Lung (tissue), 12 donors: ENCODE results near the gene MIOX. TPM values are rescaled to one million over a fixed set of nuclear protein-coding genes. Genes with fewer than 3 reads are reported as not detected.

Experiments used
- ATAC-seq: fragments of 200-7000 bp; cut with Tn5 transposase; one replicate; pipeline ENCODE4 v1.9.1; 2020; ENCODE audit warnings: moderate number of reproducible peaks; ENCODE audit not compliant: insufficient read depth, low FRiP score
- DNase-seq, 3 donors: peaks; one replicate each; pipeline ENCODE4 v3.0.0-alpha.2; 2013 to 2017
- H3K27ac ChIP-seq, 2 donors: one replicate each; pipeline ENCODE4 v1.5.1; 2013; ENCODE audit warnings: mild to moderate bottlenecking in 2 of 2, moderate library complexity in 2 of 2, control low read depth in 1 of 2, inconsistent platforms in 1 of 2, low read depth in 1 of 2, low read length in 1 of 2
- H3K27me3 ChIP-seq, 3 donors: one replicate each; pipeline ENCODE4 v1.5.1; 2013; ENCODE audit warnings: low read length in 2 of 3; ENCODE audit not compliant: control insufficient read depth in 3 of 3, insufficient read depth in 3 of 3
- H3K36me3 ChIP-seq, 4 donors: one replicate each; pipeline ENCODE4 v1.5.1; 2013; ENCODE audit warnings: low read length in 4 of 4, mild to moderate bottlenecking in 1 of 4, moderate library complexity in 1 of 4; ENCODE audit not compliant: control insufficient read depth in 4 of 4, insufficient read depth in 4 of 4
- H3K4me1 ChIP-seq, 5 donors: one replicate each; pipeline ENCODE4 v1.5.1; 2013; ENCODE audit warnings: low read length in 5 of 5, mild to moderate bottlenecking in 2 of 5, moderate library complexity in 1 of 5; ENCODE audit not compliant: control insufficient read depth in 5 of 5, insufficient read depth in 5 of 5
- H3K4me3 ChIP-seq: one replicate; pipeline ENCODE4 v1.5.1; 2013; ENCODE audit warnings: mild to moderate bottlenecking, control low read depth, moderate library complexity
- H3K9ac ChIP-seq, 2 donors: one replicate each; pipeline ENCODE4 v1.5.1; 2013; ENCODE audit warnings: low read length in 2 of 2, control low read depth in 1 of 2; ENCODE audit not compliant: insufficient read depth in 1 of 2
- H3K9me3 ChIP-seq, 4 donors: one replicate each; pipeline ENCODE4 v1.5.1; 2013; ENCODE audit warnings: low read length in 3 of 4, mild to moderate bottlenecking in 1 of 4, moderate library complexity in 1 of 4; ENCODE audit not compliant: control insufficient read depth in 4 of 4, insufficient read depth in 3 of 4
- CTCF ChIP-seq: IDR thresholded peaks from 2 replicates; pipeline ENCODE4 v1.5.1; 2012; ENCODE audit warnings: mild to moderate bottlenecking; ENCODE audit errors: control extremely low read depth, extremely low read depth
- WGBS, 2 donors: extraction: QIAGEN DNeasy Blood & Tissue Kit; methylation state at CpG; one replicate each; pipeline ENCODE4 v1.1.7; 2013; 5-methylcytosine and 5-hydroxymethylcytosine counted together
- polyA plus RNA-seq, 2 donors: library from polyadenylated mRNA; stranded (reverse); fragments of 200-250 nt; gene quantifications; one replicate each; pipeline ENCODE4 v1.2.1, GENCODE V29; 2013
- total RNA-seq, 2 donors: library from RNA; depleted of rRNA in 1 of 2; stranded (reverse); fragments of >200 nt in 1 of 2; gene quantifications; one replicate each; pipeline ENCODE4 v1.2.1, GENCODE V29; 2014 to 2021
- donor health status: control.
- donor health status: control.
- donor health status: Bipolar disorder and iron deficiency.
- donor health status: healthy.
- donor health status: DM: yes; HTN: yes; CAD: no.

The MIOX gene
- total and polyA plus RNA-seq, 4 donors = 0.08 TPM; not detected in 3

GRCh38 chr22:50474710-50475651 lies 11.7 kb upstream of the MIOX start, which contains the start of gene SBF1:
Gene SBF1 (minus strand): TSS chr22:50475035. CDS start chr22:50474840, 195 bp downstream.
- peaks cover 8 to 34% (median 10%) of the 10 kb centered on the region in 5 donors for H3K4me1 ChIP-seq
- H3K27ac ChIP-seq = peak within 1 kb of the TSS; percentile 37 to 63
- peak; percentile 92 to 95 (median 93) for DNase-seq

GRCh38 chr22:50475652-50476002 lies 11.0 kb upstream of the MIOX start:
- Histone ChIP-seq H3K27me3 (peaks cover 0 to 16% (median 13%) of the 10 kb centered on the region in 3 donors), H3K4me1 (peaks cover 8 to 27% (median 10%) of the 10 kb centered on the region in 5 donors), H3K9ac (peak overlapping the region in 1 of 2 donors; percentile 37), H3K4me3 (no peak overlapping the region), H3K36me3 (peaks cover 0 to 2% (median 0%) of the 10 kb centered on the region in 4 donors), H3K27ac (no peak overlapping the region), H3K9me3 (no peaks in the 10 kb centered on the region)
- WGBS, 2 donors = 93% methylated on average over 6 of the region's 6 CpGs
- no peak for TF ChIP-seq CTCF
- DNase-seq (no peak), ATAC-seq (no peak)

More at GRCh38 chr22:50474710-50475651, 11.7 kb upstream of the MIOX start, which contains the start of gene SBF1:
- 1 to 4% methylated on average over 48 to 97 of the region's 97 CpGs for WGBS, 2 donors
- TF ChIP-seq CTCF = no peak
- H3K9ac ChIP-seq = peak within 1 kb of the TSS; percentile 37 to 60
- H3K27me3 ChIP-seq = peaks cover 0 to 10% (median 6%) of the 10 kb centered on the region in 3 donors
- H3K9me3 ChIP-seq = no peaks in the 10 kb centered on the region
- H3K4me3 ChIP-seq = peak within 1 kb of the TSS; percentile 94
- H3K36me3 ChIP-seq = peaks cover 0 to 2% (median 0%) of the 10 kb centered on the region in 4 donors
- peak; percentile 97 for ATAC-seq

GRCh38 chr22:50476868-50477267 lies 9.8 kb upstream of the MIOX start:
- peaks cover 8 to 21% (median 10%) of the 10 kb centered on the region in 5 donors for H3K4me1 ChIP-seq
- H3K36me3 ChIP-seq = peaks cover 0 to 2% (median 0%) of the 10 kb centered on the region in 4 donors
- H3K9me3 ChIP-seq = no peaks in the 10 kb centered on the region
- no peak for TF ChIP-seq CTCF
- H3K27ac ChIP-seq = no peak overlapping the region
- ATAC-seq = no peak
- peaks cover 0 to 23% (median 13%) of the 10 kb centered on the region in 3 donors for H3K27me3 ChIP-seq
- DNase-seq = no peak
- no peak overlapping the region for H3K9ac ChIP-seq
- no peak overlapping the region for H3K4me3 ChIP-seq
- WGBS, 2 donors = 79 to 88% methylated on average over 7 of the region's 7 CpGs
